HG02870 (cell line): ENCODE data around the gene AFF2.

Experiments used
- ATAC-seq: cut with Tn5 transposase; IDR thresholded peaks from one replicate; pipeline ENCODE4 v1.9.1; 2021; ENCODE audit warnings: mild to moderate bottlenecking, moderate library complexity; ENCODE audit not compliant: unreplicated experiment

AFF2 gene

GRCh38 chrX:148535639-148536038 lies 35.2 kb downstream of the AFF2 start:
- ATAC-seq: no peak

- no peak for ATAC-seq
Measured at GRCh38 chrX:148536961-148537360, 36.5 kb downstream of the AFF2 start.

- no peak for ATAC-seq
Measured at GRCh38 chrX:148537556-148538182, 37.3 kb downstream of the AFF2 start.

- no peak for ATAC-seq
Measured at GRCh38 chrX:148538582-148538981, 38.2 kb downstream of the AFF2 start.

GRCh38 chrX:148540114-148540513 lies 39.7 kb downstream of the AFF2 start:
- no peak for ATAC-seq

- no peak for ATAC-seq
Measured at GRCh38 chrX:148540671-148541583, 40.5 kb downstream of the AFF2 start.

- ATAC-seq: no peak
Measured at GRCh38 chrX:148541584-148541940, 41.1 kb downstream of the AFF2 start.

GRCh38 chrX:148542481-148543255 lies 42.3 kb downstream of the AFF2 start:
- ATAC-seq: no peak

GRCh38 chrX:148552775-148553174 lies 52.4 kb downstream of the AFF2 start:
- no peak for ATAC-seq

GRCh38 chrX:148555101-148555500 lies 54.7 kb downstream of the AFF2 start:
- ATAC-seq: no peak

- no peak for ATAC-seq
Measured at GRCh38 chrX:148555571-148556243, 55.3 kb downstream of the AFF2 start.

GRCh38 chrX:148556498-148556897 lies 56.1 kb downstream of the AFF2 start:
- no peak for ATAC-seq

- ATAC-seq: no peak
Measured at GRCh38 chrX:148562846-148563245, 62.4 kb downstream of the AFF2 start.

GRCh38 chrX:148567229-148567628 lies 66.8 kb downstream of the AFF2 start:
- no peak for ATAC-seq

- no peak for ATAC-seq
Measured at GRCh38 chrX:148567779-148568178, 67.4 kb downstream of the AFF2 start.

- ATAC-seq: no peak
Measured at GRCh38 chrX:148568763-148569162, 68.3 kb downstream of the AFF2 start.

- ATAC-seq: no peak
Measured at GRCh38 chrX:148572337-148572736, 71.9 kb downstream of the AFF2 start.

GRCh38 chrX:148573119-148573518 lies 72.7 kb downstream of the AFF2 start:
- ATAC-seq: no peak

GRCh38 chrX:148574237-148574973 lies 74.0 kb downstream of the AFF2 start:
- no peak for ATAC-seq

GRCh38 chrX:148576396-148576795 lies 76.0 kb downstream of the AFF2 start:
- ATAC-seq: no peak
